Cerebellar nuclear complex (tissue), 1 donor: Measurements from ENCODE around the gene RPUSD2.

Experiments used
- DNase-seq, 2 experiments: peaks; one replicate each; lab custom pipeline; 2025; lab: John Stamatoyannopoulos, UW

RPUSD2 gene

GRCh38 chr15:40569129-40569953 is at the start of gene RPUSD2:
TSS of gene RPUSD2 (plus strand) at chr15:40569299. CDS start at chr15:40569338, 39 bp downstream.
- peak; percentile 64 to 97 for DNase-seq

- DNase-seq = no peak
Observed at GRCh38 chr15:40523611-40524010, 45.5 kb upstream of the RPUSD2 start.

- no peak for DNase-seq
Observed at GRCh38 chr15:40525855-40526254, 43.2 kb upstream of the RPUSD2 start.

- no peak for DNase-seq
Observed at GRCh38 chr15:40528801-40529200, 40.3 kb upstream of the RPUSD2 start.

GRCh38 chr15:40533763-40534364 is 35.2 kb upstream of the RPUSD2 start:
- no peak for DNase-seq

- DNase-seq = no peak
Observed at GRCh38 chr15:40534371-40534770, 34.7 kb upstream of the RPUSD2 start.

- no peak for DNase-seq
Observed at GRCh38 chr15:40536501-40536900, 32.6 kb upstream of the RPUSD2 start.

GRCh38 chr15:40538976-40539375 is 30.1 kb upstream of the RPUSD2 start:
- DNase-seq = no peak

GRCh38 chr15:40543082-40543481 is 26.0 kb upstream of the RPUSD2 start:
- DNase-seq = no peak

GRCh38 chr15:40543631-40544294 is 25.3 kb upstream of the RPUSD2 start:
- no peak for DNase-seq

GRCh38 chr15:40545457-40545856 is 23.6 kb upstream of the RPUSD2 start:
- DNase-seq = no peak

GRCh38 chr15:40548610-40549009 is 20.5 kb upstream of the RPUSD2 start:
- DNase-seq = no peak

GRCh38 chr15:40549894-40550293 is 19.2 kb upstream of the RPUSD2 start:
- no peak for DNase-seq

- no peak for DNase-seq
Observed at GRCh38 chr15:40550341-40551037, 18.6 kb upstream of the RPUSD2 start.

GRCh38 chr15:40554161-40554525 is 15.0 kb upstream of the RPUSD2 start:
- no peak for DNase-seq

- no peak for DNase-seq
Observed at GRCh38 chr15:40555876-40556275, 13.2 kb upstream of the RPUSD2 start.

GRCh38 chr15:40558952-40559742 is 10.0 kb upstream of the RPUSD2 start:
- no peak for DNase-seq

GRCh38 chr15:40562691-40563090 is 6.4 kb upstream of the RPUSD2 start:
- DNase-seq = no peak

- DNase-seq = no peak
Observed at GRCh38 chr15:40563426-40563825, 5.7 kb upstream of the RPUSD2 start.

- DNase-seq = peak; percentile 99 to 100
Observed at GRCh38 chr15:40564591-40565332, 4.3 kb upstream of the RPUSD2 start, which contains the start of gene CCDC32. TSS of gene CCDC32 (minus strand) at chr15:40565042. CDS start at chr15:40563015, 2,027 bp downstream.
